ENCODE results near the gene ORM2. TPM values are rescaled to one million over a fixed set of nuclear protein-coding genes. Genes with fewer than 3 reads are reported as not detected.

ORM2 gene
- total and polyA plus RNA-seq, 2 of the 4 experiments (the other 2 are of a cell fraction): not detected

- TF ChIP-seq ELK1 (IDR thresholded peaks at IDR 0.05; ENCODE audit: borderline replicate concordance, low read depth, low read length): no peak
Observed at GRCh38 chr9:114291886-114292590, 37.6 kb upstream of the ORM2 start (continued).

- Histone ChIP-seq H2BK15ac (ENCODE audit: low read depth, low read length) (no peak overlapping the region), H2BK20ac (ENCODE audit: low read depth, low read length) (no peak overlapping the region), H3K79me1 (ENCODE audit: low read depth in 1 of 2, low read length in 2 of 2) (no peaks in the 10 kb centered on the region), H2AFZ (replicated peaks; ENCODE audit: low read length, poor library complexity) (no peak overlapping the region), H3K18ac (ENCODE audit: low read depth, low read length) (no peak overlapping the region), H3K9me3 (ENCODE audit: control insufficient read depth, insufficient read depth, low read length) (no peaks in the 10 kb centered on the region), H4K8ac (ENCODE audit: low read depth in 2 of 2, low read length in 2 of 2) (no peak overlapping the region), H4K20me1 (ENCODE audit: insufficient read depth, low read length) (no peaks in the 10 kb centered on the region), H3K9ac (ENCODE audit: low read depth, low read length) (no peak overlapping the region), H2AK5ac (ENCODE audit: low read depth, low read length) (no peak overlapping the region), H3K27me3 (ENCODE audit: control insufficient read depth, insufficient read depth, low read length) (no peaks in the 10 kb centered on the region), H3K23ac (ENCODE audit: low read depth, low read length) (no peak overlapping the region), H4K5ac (ENCODE audit: low read depth, low read length) (no peak overlapping the region), H2BK120ac (ENCODE audit: low read depth, low read length) (no peak overlapping the region), H3K56ac (ENCODE audit: extremely low read depth, insufficient read depth, low read length) (no peak overlapping the region), H2BK5ac (ENCODE audit: low read depth, low read length, poor library complexity, severe bottlenecking) (no peak overlapping the region), H3K27ac (ENCODE audit: insufficient read depth, low read length) (no peak overlapping the region), H2AK9ac (replicated peaks; ENCODE audit: low read depth, low read length, poor library complexity) (no peak overlapping the region), H3K9me1 (ENCODE audit: insufficient read depth, low read length) (no peaks in the 10 kb centered on the region), H3K4me1 (ENCODE audit: control insufficient read depth, insufficient read depth, low read length) (no peaks in the 10 kb centered on the region), H3K14ac (replicated peaks; ENCODE audit: low read depth, low read length) (no peak overlapping the region), H3K4ac (ENCODE audit: low read depth, low read length) (no peak overlapping the region), H3K36me3 (ENCODE audit: control insufficient read depth, insufficient read depth, low read length) (peaks cover 11% of the 10 kb centered on the region), H3K4me3 (ENCODE audit: insufficient read depth, low read depth, low read length) (no peak overlapping the region), H3K4me2 (ENCODE audit: low read depth, low read length) (no peak overlapping the region), H4K91ac (ENCODE audit: insufficient read depth, low read depth, low read length) (no peak overlapping the region)
- BruUV-seq (replicated peaks): no TSS peak
- intact Hi-C loops (cut with micrococcal nuclease): loop anchor here (10.0 kb wide), 1 partner anchor 610 kb away; no protein-coding TSS in a partner anchor
- TF ChIP-seq FOS (IDR thresholded peaks at IDR 0.05; ENCODE audit: low read depth, low read length) (no peak), CHD1 (IDR thresholded peaks at IDR 0.05; ENCODE audit: low read depth, low read length) (no peak), MAFK (IDR thresholded peaks at IDR 0.05; ENCODE audit: low read depth, low read length) (no peak), MXI1 (IDR thresholded peaks at IDR 0.05; ENCODE audit: borderline replicate concordance, low read depth, low read length) (no peak), RFX5 (IDR thresholded peaks at IDR 0.05; ENCODE audit: low read depth, low read length) (no peak), CTCF (conservative IDR thresholded peaks at IDR 0.05; ENCODE audit: low read depth, low read length) (no peak), RAD21 (IDR thresholded peaks at IDR 0.05; ENCODE audit: low read length) (no peak)
- ChIA-PET CTCF (no interaction called here), POLR2A (ENCODE audit: unreplicated experiment) (no interaction called here)
- no peak for DNase-seq
- dilution Hi-C loops (cut with HindIII; ENCODE audit: low sequenced_read_pairs, unreplicated experiment): no loop called here
- in situ Hi-C loops (cut with MboI; ENCODE audit: low sequenced_read_pairs): loop anchor here (5.0 kb wide), 1 partner anchor 182 kb away; no protein-coding TSS in a partner anchor
- ATAC-seq (ENCODE audit: low read depth): no peak
Observed at GRCh38 chr9:114294664-114295063, 35.0 kb upstream of the ORM2 start.

All from IMR-90 (cell line).